NCI-H187 treated with DMSO at 0.1 percent for 48 hours (cell line): ENCODE measurements around the gene ITSN1.
A peak's percentile ranks its signal among the peaks of the same experiment; 100 is the strongest.
"Not testable (repeated sequence)": the region's sequence is repeated elsewhere in the genome, so short reads cannot be mapped to it uniquely, and the experiment has no call there.

Source experiments
- DNase-seq: peaks from one replicate; lab custom pipeline; 2025; lab: John Stamatoyannopoulos, UW

Gene ITSN1

DNA sequence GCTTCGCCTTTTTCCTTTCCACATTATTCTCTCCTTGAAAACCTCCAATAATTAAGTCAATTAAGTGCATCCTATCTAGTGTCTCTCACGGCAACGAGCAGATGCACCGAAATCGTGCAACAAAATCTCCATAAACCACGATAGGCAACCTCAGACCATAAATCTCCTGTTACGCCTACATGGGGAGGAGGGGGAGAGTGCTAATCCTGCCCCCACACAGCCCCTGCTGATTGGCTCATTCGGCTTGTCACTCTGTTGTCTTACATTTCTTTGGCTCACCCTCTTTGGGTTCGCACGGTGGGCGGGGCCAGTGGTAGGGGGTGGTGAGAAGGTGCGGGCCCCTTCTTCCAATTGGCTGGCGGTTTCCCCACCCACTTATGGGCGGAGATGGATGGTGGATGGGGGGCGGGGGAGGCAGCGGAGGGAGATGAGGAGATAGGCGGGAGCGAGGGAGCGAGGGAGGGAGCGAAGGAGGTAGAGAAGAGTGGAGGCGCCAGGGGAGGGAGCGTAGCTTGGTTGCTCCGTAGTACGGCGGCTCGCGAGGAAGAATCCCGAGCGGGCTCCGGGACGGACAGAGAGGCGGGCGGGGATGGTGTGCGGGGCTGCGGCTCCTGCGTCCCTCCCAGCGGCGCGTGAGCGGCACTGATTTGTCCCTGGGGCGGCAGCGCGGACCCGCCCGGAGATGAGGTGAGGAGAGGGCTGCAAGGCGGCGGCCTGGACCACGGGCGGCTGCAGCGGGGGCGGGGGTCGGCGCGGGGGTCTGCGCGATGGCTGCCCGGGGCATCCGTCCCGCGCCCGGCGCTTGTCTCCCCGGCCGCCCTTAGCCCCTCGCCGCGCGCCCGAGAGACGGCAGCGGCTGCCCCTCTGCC, at the start of gene ITSN1:
Gene ITSN1 (plus strand): TSS at position 475 of the 869 bp plus-strand sequence. CDS start 76,328 bp downstream, outside the sequence.
- DNase-seq: peak; percentile 96

DNA sequence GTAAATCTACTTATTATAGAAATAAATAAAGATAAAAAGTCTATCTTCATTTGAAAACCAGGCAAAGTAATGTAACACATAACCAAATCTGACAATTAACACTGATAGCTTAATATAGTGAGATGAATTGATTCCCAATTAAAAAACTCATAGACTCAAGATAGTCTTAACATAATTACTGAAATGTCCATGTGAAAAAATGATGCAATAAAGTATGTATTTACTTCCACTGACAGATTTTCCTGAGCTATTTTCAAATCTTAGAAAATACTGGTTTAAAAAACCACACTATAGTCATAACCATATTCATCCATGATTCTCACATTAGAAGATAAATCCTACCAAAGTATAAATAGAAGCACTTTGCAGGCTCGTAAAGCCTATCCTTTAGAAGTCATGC, 44.2 kb upstream of the ITSN1 start:
- DNase-seq: no peak

DNA sequence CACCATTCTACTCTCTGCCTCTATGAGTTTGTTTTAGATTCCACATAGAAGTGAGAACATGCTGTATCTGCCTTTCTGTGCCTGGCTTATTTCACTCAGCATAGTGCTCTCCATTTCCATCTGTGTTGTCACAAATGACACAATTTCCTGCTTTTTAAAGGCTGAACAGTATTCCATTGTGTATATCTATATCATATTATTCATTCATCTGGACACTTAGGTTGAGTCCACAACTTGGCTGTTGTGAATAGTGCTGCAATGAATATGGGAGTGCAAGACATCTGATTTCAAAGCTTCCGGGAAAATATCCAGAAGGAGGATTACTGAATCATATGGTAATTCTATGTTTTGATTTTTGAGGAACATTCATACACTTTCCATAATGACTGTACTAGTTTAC, 33.7 kb upstream of the ITSN1 start:
- no peak for DNase-seq

DNA sequence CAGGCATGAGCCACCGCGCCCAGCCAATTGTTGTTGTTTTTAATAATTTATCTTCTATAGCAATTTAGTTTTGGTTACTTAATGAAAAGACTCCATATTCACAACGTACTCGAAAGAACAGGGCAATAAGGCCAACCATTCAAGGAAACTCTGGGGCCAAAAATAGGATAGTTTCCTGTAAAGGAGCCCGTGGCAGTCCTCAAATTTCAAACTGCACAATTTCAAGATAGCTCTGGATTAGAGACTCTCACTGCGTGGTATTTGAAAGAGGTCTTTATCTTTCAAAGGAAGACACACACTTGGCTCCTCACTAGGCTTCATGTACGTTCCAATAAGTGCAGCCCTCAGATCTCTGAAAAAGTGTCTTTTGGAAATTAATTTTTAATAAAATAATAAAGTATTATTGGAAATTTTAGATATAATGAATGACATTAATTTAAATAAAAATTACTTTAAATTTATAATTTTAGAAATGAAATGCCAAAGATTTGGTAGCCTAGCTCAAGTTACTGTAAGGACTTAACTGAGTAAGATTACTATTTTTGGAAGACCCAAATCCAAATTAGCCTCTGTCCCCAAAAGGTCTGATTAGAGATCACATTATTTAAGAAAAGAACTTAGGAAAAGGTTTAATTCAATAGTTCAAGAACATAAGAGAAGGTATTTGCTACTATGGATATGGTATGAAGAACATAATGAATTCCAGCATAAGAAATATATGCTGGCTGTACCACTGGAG, 31.1 kb upstream of the ITSN1 start:
- no peak for DNase-seq

DNA sequence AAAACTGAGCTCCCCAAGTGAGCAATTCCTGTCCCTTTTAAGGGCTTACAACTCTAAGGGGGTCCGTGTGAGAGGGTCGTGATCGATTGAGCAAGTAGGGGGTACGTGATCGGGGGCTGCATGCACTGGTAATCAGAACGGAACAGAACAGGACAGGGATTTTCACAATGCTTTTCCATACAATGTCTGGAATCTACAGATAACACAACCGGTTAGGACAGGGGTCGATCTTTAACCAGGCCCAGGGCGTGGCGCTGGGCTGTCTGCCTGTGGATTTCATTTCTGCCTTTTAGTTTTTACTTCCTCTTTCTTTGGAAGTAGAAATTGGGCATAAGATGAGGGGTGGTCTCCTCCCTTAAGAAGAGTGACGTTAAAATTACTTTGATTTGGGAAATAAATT, 24.7 kb upstream of the ITSN1 start:
- not testable (repeated sequence) for DNase-seq

DNA sequence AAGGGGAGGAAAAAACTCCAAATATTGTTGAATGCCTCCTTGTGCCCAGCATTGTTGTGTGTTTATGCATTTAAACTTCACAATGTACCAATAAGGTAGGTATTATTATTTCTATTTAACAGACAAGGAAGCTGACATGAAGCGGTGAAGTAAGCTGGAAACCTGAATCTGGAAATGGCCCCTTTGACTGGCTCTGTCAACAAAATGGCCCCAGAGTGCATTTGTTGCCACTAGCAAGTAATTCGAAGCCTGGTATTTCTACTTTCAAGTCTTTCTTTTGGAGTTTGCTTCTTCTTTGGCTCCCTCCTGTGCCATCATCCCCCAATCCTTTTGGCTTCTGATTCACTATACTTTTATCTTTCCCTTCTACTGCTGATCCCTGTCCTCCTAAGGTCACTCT, 23.9 kb upstream of the ITSN1 start:
- DNase-seq: no peak

DNA sequence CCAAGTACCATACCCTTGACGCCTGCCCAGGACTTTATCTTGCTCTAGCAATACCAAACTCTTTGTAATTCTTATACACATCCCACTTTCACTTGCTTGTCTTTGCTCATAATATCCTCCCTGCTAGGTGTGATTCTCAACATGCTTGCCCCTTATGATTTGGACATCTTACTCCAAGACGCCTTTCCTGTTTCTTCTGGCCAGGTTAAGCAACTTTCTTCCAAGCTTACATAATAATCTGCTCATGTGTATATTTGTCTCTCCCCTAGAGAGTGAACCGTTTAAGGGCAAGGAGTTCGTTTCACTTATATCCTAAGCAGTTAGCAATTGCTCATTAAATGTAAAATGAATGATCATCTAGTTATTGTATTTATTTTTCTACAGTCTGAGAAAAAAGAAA, 22.6 kb upstream of the ITSN1 start:
- DNase-seq: no peak

DNA sequence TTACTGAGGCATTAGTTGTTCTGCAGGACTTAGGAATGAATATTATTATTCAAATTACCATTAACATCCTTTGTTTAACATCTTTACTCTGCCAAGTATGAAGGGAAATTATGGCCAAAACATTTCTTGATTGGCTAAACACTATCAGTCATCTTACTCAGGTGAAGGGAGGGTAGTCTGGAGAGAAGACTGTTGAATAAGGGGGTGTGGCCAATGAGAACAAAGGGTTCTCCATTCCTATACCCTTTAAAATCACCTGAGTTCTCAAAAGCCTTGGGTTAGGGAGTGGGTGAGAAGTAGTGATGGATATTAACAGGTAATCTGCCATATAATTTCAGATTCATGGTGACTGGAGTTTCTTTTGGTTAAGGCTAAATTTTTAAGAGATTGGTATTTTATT, 20.0 kb upstream of the ITSN1 start:
- DNase-seq: no peak

DNA sequence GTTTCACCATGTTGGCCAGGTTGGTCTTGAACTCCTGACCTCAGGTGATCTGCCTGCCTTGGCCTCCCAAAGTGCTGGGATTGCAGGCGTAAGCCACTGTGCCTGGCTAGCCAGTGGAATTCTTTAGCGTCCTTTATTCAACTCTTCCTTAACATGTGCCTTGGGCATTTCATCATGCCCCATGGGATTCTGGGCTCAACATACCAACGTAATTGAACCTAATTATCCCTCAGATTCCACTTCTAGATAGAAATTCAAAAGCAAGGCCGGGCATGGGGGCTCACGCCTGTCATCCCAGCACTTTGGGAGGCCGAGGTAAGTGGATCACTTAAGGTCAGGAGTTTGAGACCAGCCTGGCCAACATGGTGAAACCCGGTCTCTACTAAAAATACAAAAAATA, 16.1 kb upstream of the ITSN1 start:
- not testable (repeated sequence) for DNase-seq

DNA sequence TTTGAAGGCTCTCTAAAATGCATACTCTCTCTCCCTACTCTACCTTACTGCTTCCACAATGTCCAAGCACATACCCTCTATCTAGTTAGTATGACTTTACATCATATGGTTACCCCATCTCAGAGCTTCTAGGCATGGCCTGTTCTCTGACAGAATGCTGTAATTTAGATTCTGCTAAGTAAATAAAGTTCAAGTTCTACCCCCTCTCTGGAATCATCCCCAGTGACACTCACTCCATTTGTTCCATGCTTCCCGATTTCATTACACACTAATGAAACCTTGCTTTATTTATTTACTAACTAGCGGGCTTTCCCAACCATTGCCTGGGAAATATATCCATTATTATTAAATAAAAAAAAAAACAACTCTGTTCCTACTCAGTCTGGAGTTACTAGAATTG, 8.0 kb upstream of the ITSN1 start:
- no peak for DNase-seq

DNA sequence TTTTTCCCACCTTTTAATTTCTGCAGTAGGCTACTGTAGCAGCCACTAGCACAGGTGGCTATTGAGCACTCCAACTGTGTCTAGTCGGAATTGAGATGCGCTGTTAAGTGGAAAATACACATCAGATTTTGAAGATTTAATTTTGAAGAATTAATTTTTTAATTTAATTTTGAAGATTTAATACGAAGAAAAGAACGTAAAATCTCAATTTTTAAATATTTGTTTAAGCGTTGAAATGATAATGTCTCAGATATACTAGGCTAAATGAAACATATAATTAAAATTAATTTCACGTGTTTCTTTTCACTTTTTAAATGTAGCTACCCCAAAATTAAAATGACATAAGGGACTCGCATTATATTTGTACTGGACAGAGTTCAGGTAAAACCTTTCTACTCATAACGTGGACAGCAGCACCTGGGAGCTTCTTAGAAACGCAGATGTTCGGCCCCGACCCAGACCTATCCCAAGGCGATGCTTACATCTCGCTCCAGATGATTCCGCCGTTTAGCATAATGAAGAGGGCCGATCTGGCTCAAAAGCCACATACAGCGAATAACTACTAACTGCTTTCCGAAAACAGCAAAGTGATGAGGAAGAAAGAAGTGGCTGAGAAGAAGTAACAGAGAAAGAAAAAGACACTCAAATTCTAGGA, 1.5 kb upstream of the ITSN1 start:
- no peak for DNase-seq

DNA sequence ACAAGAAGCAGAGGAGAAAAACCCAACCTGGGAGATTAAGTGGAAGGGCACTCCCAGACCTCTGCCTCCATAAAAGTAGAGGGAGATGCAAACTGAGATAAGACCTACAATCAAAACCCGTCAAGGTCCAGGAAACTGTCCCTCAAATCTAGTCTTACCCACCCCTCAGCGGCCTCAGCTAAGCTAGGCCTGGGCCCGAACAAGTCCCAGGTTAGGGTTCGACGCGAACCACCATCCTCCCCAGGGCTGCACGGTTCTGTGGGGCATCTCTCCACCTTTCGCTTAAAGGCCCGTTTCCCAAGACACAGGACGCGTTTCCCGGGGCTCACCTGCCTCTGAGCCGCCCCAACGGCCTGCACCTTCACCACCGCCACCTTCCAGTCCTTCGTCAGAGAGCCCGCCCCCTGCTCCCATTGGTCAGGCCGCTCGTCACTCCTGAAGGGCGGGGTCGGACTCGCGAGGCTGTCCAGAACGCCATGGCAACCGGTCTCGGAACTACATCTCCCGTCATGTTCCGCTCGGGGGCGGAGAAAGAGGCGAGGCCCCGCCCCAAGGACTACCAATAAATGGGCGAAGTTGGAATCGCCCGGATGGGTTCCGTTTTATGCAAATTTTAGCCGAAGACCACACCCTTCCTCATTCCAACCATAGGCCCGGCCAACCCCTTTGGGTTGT, 812 bp upstream of the ITSN1 start, which contains the start of gene CRYZL1:
Gene CRYZL1 (minus strand): TSS at position 390 of the 675 bp plus-strand sequence. CDS start 10,190 bp downstream, outside the sequence.
- DNase-seq: peak; percentile 93

DNA sequence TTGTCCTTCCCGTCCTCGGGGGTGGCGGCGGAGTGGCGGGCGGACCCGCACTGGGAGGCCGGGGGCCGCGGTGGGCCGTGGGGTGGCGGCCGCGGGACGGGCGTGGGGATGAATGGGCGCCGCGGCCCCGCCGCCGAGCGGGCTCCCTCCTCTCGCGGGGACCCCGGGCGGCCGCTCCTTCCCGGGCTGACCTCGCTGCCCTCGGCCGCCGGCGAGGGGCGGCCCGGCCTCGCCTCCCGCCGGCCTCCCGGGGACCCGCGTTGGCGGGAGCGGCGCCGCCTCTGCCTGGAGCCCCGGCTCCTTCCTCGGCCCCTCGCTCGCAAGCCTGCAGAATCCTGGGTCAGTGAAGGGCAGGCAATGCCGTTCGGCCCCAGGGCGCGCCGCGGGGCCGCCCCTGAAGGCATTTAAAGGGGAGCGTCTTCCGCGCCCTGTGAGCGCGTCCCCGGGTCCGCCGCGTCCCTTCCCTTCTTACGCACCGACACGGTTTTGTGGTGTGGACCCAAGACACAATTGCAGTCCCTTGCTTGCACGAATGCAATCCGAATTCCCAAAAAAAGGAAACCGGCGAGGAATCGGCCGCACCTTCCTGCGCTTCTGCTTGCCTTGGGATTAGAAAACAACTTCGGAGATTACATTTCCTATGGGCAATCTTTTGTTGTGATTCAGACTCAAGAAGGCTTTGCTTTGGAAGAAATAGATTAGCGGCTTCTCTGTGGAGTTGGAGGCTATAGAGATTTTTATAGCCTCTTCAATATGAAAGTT, 776 bp downstream of the ITSN1 start:
- DNase-seq: no peak

DNA sequence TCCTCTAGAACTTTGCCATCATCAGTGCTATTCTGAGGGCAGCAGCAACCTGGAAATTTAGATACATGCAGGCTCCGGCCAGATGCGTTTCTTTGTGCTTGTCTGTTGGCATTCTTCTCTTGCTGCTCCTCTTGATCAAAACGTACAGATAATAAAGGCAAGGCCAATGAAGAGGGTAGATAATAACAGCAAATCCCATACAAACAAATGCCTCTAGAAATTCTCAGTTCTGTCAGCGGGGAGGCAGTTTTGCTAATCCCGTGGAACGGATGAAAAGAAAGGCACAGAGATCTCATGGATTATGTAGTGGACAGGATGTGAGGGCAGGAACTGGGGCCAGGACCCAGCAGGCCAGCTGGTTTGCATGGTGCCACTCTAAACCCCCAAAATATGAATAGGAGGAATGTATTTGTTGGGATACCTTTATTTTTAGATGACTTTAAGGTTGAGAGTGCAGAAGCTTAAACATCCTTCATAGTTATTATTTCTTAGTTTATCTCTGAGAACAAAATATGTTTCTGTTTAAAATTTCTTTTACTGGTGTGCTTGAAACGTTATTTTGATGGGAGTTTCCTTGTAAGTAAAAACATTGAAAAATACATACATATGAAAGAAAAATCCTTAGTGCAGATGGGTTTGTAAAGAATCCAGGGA, 1.5 kb downstream of the ITSN1 start:
- DNase-seq: no peak

DNA sequence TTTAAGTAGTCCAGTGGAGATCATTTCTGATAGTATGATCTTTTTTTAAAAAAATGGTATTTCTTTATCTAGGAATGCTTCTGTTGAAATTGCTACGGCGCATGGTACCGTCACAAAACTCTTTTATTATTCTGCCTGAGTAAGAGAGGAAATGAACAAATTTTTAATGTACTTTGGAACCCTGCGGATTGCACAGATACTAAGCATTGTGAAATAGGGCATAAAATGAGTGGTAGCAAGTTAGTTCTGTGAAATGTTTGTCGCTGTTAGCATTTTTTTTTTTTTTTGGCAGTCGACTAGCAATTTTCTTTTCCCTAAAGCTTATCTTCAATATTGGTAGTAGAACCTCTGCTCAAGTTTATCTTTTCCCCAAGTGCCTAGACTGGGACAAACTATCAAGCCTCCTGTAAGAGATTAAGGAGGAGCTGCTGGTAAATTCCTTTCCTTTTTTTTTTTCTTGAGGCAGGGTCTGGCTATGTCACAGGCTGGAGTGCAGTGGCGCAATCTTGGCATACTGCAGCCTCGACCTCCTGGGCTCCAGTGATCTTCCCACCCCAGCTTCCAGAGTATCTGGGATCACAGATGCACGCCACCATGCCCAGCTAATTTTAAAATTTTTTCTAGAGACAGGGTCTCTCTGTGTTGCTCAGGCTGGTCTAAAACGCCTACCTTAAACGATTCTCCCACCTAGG, 2.2 kb downstream of the ITSN1 start:
- no peak for DNase-seq

DNA sequence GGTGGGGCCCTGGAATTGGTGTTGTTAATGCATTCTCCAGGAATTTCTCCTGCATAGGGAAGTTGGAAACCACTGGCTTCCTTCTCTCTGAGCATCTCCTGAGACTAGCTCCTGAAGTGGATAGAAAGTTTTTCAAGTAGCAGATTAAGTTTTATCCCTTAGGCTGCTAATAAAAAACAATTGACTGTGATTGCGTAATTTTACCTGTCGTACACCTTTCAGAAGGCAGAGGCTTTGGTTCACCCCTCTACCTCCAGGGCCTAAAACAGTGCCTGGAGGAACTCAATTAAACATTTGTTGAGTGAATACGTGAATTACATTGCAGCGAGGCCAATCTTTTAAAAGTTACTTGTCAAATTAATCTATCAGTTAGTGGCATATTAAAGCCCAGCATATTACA, 3.4 kb downstream of the ITSN1 start:
- no peak for DNase-seq

DNA sequence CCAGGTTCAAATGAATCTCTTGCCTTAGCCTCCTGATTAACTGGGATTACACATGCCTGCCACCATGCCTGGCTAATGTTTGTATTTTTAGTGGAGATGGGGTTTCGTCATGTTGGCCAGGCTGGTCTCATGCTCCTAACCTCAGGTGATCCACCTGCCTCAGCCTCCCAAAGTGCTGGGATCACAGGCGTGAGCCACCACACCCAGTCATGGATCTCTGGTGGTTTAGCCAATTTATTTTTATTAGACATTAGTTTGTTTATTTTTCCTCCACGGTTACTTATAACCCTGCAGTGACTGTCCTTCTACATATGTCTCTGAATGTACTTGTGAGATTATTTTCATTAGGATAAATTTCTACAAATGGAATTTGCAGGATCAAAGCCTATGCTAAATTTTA, 5.3 kb downstream of the ITSN1 start:
- DNase-seq: no peak

DNA sequence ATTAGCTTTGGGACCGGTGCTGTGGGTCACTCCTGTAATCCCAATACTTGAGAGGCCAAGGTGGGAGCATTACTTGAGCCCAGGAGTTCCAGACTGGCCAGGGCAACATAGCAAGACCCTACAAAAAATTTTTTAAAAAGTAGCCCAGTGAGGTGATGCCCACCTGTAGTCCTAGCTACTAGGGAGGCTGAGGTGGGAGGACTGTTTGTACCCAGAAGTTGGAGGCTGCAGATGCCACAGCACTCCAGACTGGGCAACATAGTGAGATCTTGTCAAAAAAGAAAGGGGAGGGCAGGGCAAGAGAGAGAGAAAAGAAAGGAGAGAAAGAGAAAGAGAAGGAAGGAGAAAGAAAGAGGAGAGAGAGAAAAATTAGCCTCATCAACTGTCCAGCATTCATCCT, 6.3 kb downstream of the ITSN1 start:
- DNase-seq: no peak

DNA sequence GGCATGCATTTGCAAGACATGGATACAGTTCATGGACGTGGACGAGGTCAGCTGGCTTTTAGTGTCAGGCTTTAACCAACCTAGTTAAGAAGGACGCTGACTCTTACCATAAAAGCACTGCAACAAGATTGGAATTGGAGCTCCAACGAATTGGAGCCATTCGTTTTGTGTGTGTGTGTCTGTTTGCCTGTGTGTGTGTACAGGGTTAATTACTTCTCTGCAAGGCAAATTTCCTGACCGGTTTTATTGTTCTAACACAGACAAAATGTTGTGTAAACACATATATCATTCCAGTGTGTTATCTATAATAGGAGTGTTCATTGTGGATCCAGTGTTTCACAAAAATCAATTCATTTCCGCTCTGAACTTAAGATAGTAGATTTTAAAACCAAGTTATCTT, 7.9 kb downstream of the ITSN1 start:
- DNase-seq: no peak

DNA sequence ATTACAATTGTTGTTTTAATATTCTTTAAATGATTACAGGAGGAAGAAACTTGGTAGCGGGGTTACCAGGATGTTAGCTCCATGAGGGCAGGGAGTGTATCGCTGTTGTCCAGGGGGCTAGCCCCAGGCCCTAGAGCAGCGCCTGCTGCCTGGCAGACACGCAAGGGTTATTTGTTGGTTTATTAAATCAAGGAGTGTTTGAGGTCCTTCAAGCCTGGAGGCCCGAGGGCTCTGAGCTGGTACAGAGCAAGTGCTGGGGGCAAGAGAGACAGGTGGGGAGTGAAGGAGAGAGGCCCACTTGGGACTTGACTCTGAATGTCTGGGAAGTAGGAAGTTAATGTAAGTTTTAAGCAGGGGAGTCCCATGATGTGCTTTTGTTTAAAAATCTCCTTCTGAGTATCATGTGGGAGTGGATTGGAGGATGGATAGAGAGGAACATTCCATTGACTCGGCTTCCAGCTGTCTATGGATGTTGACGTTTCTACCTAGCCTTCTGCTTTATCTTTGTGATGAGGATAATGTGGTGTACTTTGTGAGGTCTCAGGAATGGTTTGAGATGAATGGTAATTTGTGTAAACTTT, 8.7 kb downstream of the ITSN1 start:
- no peak for DNase-seq
